ENCODE measurements around the gene HOXB1. TPM values are rescaled to one million over a fixed set of nuclear protein-coding genes. Genes with fewer than 3 reads are reported as not detected.
A peak's percentile ranks its signal among the peaks of the same experiment; 100 is the strongest.

HOXB1 gene
- total RNA-seq, 1 donor from 2014 or later = not detected

GRCh38 chr17:48567646-48568354, 37.0 kb upstream of the HOXB1 start:
- DNase-seq (ENCODE audit: low read depth in 2 of 2) = no peak

- no peak for DNase-seq (ENCODE audit: low read depth in 2 of 2)
Measured at GRCh38 chr17:48567209-48567608, 36.4 kb upstream of the HOXB1 start.

GRCh38 chr17:48566717-48567116, 35.9 kb upstream of the HOXB1 start:
- no peak for DNase-seq (ENCODE audit: low read depth in 2 of 2)

GRCh38 chr17:48565925-48566710, 35.3 kb upstream of the HOXB1 start:
- no peak for DNase-seq (ENCODE audit: low read depth in 2 of 2)

GRCh38 chr17:48565022-48565554, 34.3 kb upstream of the HOXB1 start:
- DNase-seq (ENCODE audit: low read depth in 2 of 2) = no peak

GRCh38 chr17:48564188-48565021, 33.6 kb upstream of the HOXB1 start:
- DNase-seq (ENCODE audit: low read depth in 2 of 2) = peak; percentile 45 to 52

GRCh38 chr17:48563867-48564187, 33.0 kb upstream of the HOXB1 start:
- no peak for DNase-seq (ENCODE audit: low read depth in 2 of 2)

GRCh38 chr17:48563385-48563838, 32.6 kb upstream of the HOXB1 start:
- no peak for DNase-seq (ENCODE audit: low read depth in 2 of 2)

GRCh38 chr17:48562934-48563333, 32.1 kb upstream of the HOXB1 start:
- no peak for DNase-seq (ENCODE audit: low read depth in 2 of 2)

GRCh38 chr17:48561884-48562810, 31.3 kb upstream of the HOXB1 start:
- peak in 1 of 2 donors; percentile 43 for DNase-seq (ENCODE audit: low read depth in 2 of 2)

GRCh38 chr17:48559840-48560817, 29.3 kb upstream of the HOXB1 start:
- DNase-seq (ENCODE audit: low read depth in 2 of 2) = no peak

GRCh38 chr17:48559122-48559839, 28.5 kb upstream of the HOXB1 start:
- DNase-seq (ENCODE audit: low read depth in 2 of 2) = no peak

GRCh38 chr17:48558831-48559121, 28.0 kb upstream of the HOXB1 start:
- no peak for DNase-seq (ENCODE audit: low read depth in 2 of 2)

GRCh38 chr17:48558057-48558830, 27.4 kb upstream of the HOXB1 start:
- no peak for DNase-seq (ENCODE audit: low read depth in 2 of 2)

- peak in 1 of 2 donors; percentile 63 for DNase-seq (ENCODE audit: low read depth in 2 of 2)
Measured at GRCh38 chr17:48556576-48557401, 26.0 kb upstream of the HOXB1 start.

GRCh38 chr17:48556229-48556575, 25.4 kb upstream of the HOXB1 start:
- DNase-seq (ENCODE audit: low read depth in 2 of 2) = no peak

Data from lung microvascular endothelial cell (primary cell).